ENCODE results near the gene TARBP1.

DNA sequence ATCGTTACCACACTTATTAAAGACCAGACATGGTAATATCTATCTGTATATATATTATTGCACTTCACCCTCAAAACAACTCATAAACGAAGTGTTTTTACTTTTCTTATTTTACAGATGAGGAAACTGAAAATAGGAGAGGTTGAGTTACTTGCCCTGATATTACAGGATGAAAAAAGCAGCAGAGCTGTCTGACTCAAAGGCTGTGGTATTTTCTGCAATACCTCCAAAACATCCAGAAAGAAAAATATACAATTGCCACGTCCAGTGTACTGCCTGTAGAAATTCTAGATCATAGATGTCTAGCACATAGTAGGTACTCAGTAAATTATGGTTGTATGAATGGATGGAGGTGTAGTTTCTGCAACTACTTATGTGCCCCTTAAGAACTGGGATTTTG lies 5.2 kb upstream of the TARBP1 start:
- TF ChIP-seq, protein P1, sequence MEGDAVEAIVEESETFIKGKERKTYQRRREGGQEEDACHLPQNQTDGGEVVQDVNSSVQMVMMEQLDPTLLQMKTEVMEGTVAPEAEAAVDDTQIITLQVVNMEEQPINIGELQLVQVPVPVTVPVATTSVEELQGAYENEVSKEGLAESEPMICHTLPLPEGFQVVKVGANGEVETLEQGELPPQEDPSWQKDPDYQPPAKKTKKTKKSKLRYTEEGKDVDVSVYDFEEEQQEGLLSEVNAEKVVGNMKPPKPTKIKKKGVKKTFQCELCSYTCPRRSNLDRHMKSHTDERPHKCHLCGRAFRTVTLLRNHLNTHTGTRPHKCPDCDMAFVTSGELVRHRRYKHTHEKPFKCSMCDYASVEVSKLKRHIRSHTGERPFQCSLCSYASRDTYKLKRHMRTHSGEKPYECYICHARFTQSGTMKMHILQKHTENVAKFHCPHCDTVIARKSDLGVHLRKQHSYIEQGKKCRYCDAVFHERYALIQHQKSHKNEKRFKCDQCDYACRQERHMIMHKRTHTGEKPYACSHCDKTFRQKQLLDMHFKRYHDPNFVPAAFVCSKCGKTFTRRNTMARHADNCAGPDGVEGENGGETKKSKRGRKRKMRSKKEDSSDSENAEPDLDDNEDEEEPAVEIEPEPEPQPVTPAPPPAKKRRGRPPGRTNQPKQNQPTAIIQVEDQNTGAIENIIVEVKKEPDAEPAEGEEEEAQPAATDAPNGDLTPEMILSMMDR (IDR thresholded peaks at IDR 0.05; ENCODE audit: low read length), result no peak
- no peak for TF ChIP-seq EZH2 (IDR thresholded peaks at IDR 0.05; ENCODE audit: borderline replicate concordance, low read length)
